Activated B cell treated with CpG ODN at 0.5 μM for 24 hours (primary cell): ENCODE data around the gene FRZB. TPM values are rescaled to one million over a fixed set of nuclear protein-coding genes. Genes with fewer than 3 reads are reported as not detected.

Experiments
- ATAC-seq: fragments of 200-7000 bp; cut with Tn5 transposase; one replicate; pipeline ENCODE4 v1.10.0; 2021; ENCODE audit warnings: low read depth, mild to moderate bottlenecking, moderate library complexity
- CTCF ChIA-PET: fragments of 350-600 bp; sonication (Branson Sonifier 250); formaldehyde crosslinking; loops from one replicate; lab custom pipeline; 2021; ENCODE audit warnings: antibody characterized with exemption; lab: Charles Lee
- POLR2A ChIA-PET: fragments of 350-600 bp; sonication (Branson Sonifier 250); formaldehyde crosslinking; loops from one replicate; lab custom pipeline; 2021; ENCODE audit warnings: antibody characterized with exemption; lab: Charles Lee
- DNase-seq: peaks from one replicate; pipeline ENCODE4 v3.0.0; 2022
- H3K27ac Mint-ChIP-seq: one replicate; pipeline ENCODE4 v1.8.0; 2020; ENCODE audit warnings: mixed read lengths
- H3K27me3 Mint-ChIP-seq: one replicate; pipeline ENCODE4 v1.8.0; 2021; ENCODE audit warnings: mixed read lengths
- H3K36me3 Mint-ChIP-seq: one replicate; pipeline ENCODE4 v1.8.0; 2021; ENCODE audit warnings: low read depth, mixed read lengths
- H3K4me1 Mint-ChIP-seq: one replicate; pipeline ENCODE4 v1.8.0; 2021; ENCODE audit warnings: mixed read lengths
- H3K4me3 Mint-ChIP-seq: one replicate; pipeline ENCODE4 v1.8.0; 2020; ENCODE audit warnings: mild to moderate bottlenecking, mixed read lengths
- H3K9me3 Mint-ChIP-seq: one replicate; pipeline ENCODE4 v1.8.0; 2020; ENCODE audit warnings: mixed read lengths
- CTCF ChIP-seq: fragments of 200-600 bp; IDR thresholded peaks from one replicate; pipeline ENCODE4 v1.8.0; 2022; ENCODE audit warnings: antibody characterized with exemption, mild to moderate bottlenecking
- intact Hi-C: fragments of 100-400 bp; cut with micrococcal nuclease; formaldehyde crosslinking; loops from one replicate; pipeline ENCODE4 v1.15.1; 2024
- total RNA-seq: library from RNA; stranded (reverse); gene quantifications from 2 replicates; pipeline ENCODE4 v1.2.3, GENCODE V29; 2022

The FRZB gene
- total RNA-seq, 1 donor from 2014 or later = not detected

DNA sequence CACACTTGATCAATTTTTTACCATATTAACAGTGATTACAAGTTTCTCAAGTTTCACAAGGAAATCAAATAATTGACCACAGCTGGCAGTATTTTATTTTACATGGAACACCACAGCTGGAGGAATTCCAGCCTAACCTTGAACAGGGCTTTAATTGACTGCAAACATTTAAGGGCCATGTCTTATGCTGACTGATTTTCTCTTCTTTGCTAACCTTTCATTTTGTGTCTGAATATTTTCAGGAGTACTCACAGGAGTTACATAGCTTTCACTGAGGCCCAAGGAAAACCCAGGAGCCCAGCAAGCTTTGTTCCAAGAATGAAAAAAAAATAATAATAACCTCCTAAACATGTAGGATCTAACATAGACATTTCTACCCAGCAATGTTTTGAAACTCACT is 49.6 kb downstream of the FRZB start:
- DNase-seq = no peak
- no peak for ATAC-seq
- H3K4me1 Mint-ChIP-seq = no peaks in the 10 kb centered on the region
- intact Hi-C loops = no loop called here
- ChIA-PET CTCF (interaction anchor here (1.8 kb wide), 1 partner anchor 49 kb away, joined by 3 read pairs; no protein-coding TSS in a partner anchor), POLR2A (no interaction called here)
- no peaks in the 10 kb centered on the region for H3K9me3 Mint-ChIP-seq
- no peak overlapping the region for H3K4me3 Mint-ChIP-seq
- H3K27ac Mint-ChIP-seq = no peak overlapping the region
- no peaks in the 10 kb centered on the region for H3K36me3 Mint-ChIP-seq
- no peak for TF ChIP-seq CTCF
- H3K27me3 Mint-ChIP-seq = peaks cover 17% of the 10 kb centered on the region

GRCh38 chr2:182814804-182815203 is 51.6 kb downstream of the FRZB start:
- no peak for ATAC-seq
- POLR2A ChIA-PET = no interaction called here
- H3K4me1 Mint-ChIP-seq = no peaks in the 10 kb centered on the region

GRCh38 chr2:182814380-182814779 is 52.1 kb downstream of the FRZB start:
- CTCF ChIA-PET = no interaction called here
- H3K4me3 Mint-ChIP-seq = no peak overlapping the region
- DNase-seq (no peak), ATAC-seq (no peak)
- no peaks in the 10 kb centered on the region for H3K4me1 Mint-ChIP-seq
- POLR2A ChIA-PET = no interaction called here
- TF ChIP-seq CTCF = no peak
- H3K9me3 Mint-ChIP-seq = no peaks in the 10 kb centered on the region
- no peak overlapping the region for H3K27ac Mint-ChIP-seq
- no peaks in the 10 kb centered on the region for H3K36me3 Mint-ChIP-seq
- H3K27me3 Mint-ChIP-seq = peaks cover 15% of the 10 kb centered on the region
- intact Hi-C loops = no loop called here

More at GRCh38 chr2:182814804-182815203, 51.6 kb downstream of the FRZB start:
- H3K27me3 Mint-ChIP-seq = peaks cover 15% of the 10 kb centered on the region
- no peak overlapping the region for H3K4me3 Mint-ChIP-seq
- no peak overlapping the region for H3K27ac Mint-ChIP-seq
- intact Hi-C loops = no loop called here
- TF ChIP-seq CTCF = no peak
- CTCF ChIA-PET = no interaction called here
- no peaks in the 10 kb centered on the region for H3K9me3 Mint-ChIP-seq
- H3K36me3 Mint-ChIP-seq = no peaks in the 10 kb centered on the region
- DNase-seq = no peak

DNA sequence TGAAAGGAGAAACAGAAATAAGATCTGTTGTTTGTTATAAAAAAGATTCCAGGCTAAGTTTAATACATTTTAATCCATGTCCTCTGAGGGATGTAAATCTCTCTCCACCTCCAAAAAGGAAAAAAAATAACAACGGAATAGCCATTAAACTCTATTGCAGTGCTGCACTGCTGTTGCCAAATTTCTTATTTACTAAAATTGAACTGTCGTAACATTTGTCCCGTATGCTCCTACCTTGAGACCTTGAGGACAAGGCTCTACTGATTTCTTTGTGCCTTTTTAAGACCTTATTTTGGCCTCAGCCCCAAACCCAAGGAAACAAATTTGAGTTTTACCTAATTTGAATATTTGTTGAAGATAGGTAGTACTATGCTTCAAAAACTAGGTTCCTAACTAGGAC is 56.4 kb downstream of the FRZB start:
- intact Hi-C loops = no loop called here
- CTCF ChIA-PET = no interaction called here

GRCh38 chr2:182807319-182807718 is 59.1 kb downstream of the FRZB start:
- ATAC-seq = no peak
- no peaks in the 10 kb centered on the region for H3K4me1 Mint-ChIP-seq
- H3K27ac Mint-ChIP-seq = no peak overlapping the region
- no peak overlapping the region for H3K4me3 Mint-ChIP-seq
- no peaks in the 10 kb centered on the region for H3K9me3 Mint-ChIP-seq
- ChIA-PET CTCF (no interaction called here), POLR2A (no interaction called here)
- H3K27me3 Mint-ChIP-seq = peaks cover 15% of the 10 kb centered on the region
- TF ChIP-seq CTCF = no peak
- intact Hi-C loops = no loop called here
- DNase-seq = no peak
- no peaks in the 10 kb centered on the region for H3K36me3 Mint-ChIP-seq

More for the DNA sequence above, 56.4 kb downstream of the FRZB start:
- POLR2A ChIA-PET = no interaction called here
- no peaks in the 10 kb centered on the region for H3K9me3 Mint-ChIP-seq
- H3K27me3 Mint-ChIP-seq = peaks cover 15% of the 10 kb centered on the region
- H3K4me3 Mint-ChIP-seq = no peak overlapping the region
- no peaks in the 10 kb centered on the region for H3K36me3 Mint-ChIP-seq
- no peak for DNase-seq
- no peak overlapping the region for H3K27ac Mint-ChIP-seq
- no peaks in the 10 kb centered on the region for H3K4me1 Mint-ChIP-seq
- no peak for ATAC-seq
- TF ChIP-seq CTCF = no peak
